ENCODE data around the gene CNIH3. TPM values are rescaled to one million over a fixed set of nuclear protein-coding genes. Genes with fewer than 3 reads are reported as not detected.

The CNIH3 gene
- total and polyA plus RNA-seq, 10 of the 15 experiments (the other 5 are each of a cell fraction or from before 2014, with no cell fraction given): 0.77 to 5.8 (median 1.8) TPM

- no peak for TF ChIP-seq ZNF687 (IDR thresholded peaks at IDR 0.05)
- no peak for TF ChIP-seq JUNB (IDR thresholded peaks at IDR 0.05)
Observed at GRCh38 chr1:224724566-224724965, 108.4 kb downstream of the CNIH3 start (continued).

- Histone ChIP-seq H3K9me3 (replicated peaks; ENCODE audit: control insufficient read depth, insufficient read depth, low read length) (no peaks in the 10 kb centered on the region; the same call in 2 of the 3 replicates), H3K4me3 (no peak overlapping the region), H3K79me2 (ENCODE audit: control insufficient read depth, insufficient read depth, low read length) (no peaks in the 10 kb centered on the region), H3K36me3 (ENCODE audit: control insufficient read depth in 2 of 2, insufficient read depth in 2 of 2, low read length in 1 of 2) (no peaks in the 10 kb centered on the region), H3K27me3 (replicated peaks in 1 of 2; ENCODE audit: control insufficient read depth in 2 of 2, insufficient read depth in 2 of 2, low read length in 1 of 2) (no peaks in the 10 kb centered on the region), H2AFZ (ENCODE audit: control insufficient read depth, low read depth, low read length) (no peak overlapping the region), H3K9ac (ENCODE audit: control insufficient read depth, insufficient read depth, low read length) (no peak overlapping the region), H3K27ac (ENCODE audit: control insufficient read depth, insufficient read depth) (no peak overlapping the region), H3K4me1 (ENCODE audit: control insufficient read depth, insufficient read depth, low read length) (no peaks in the 10 kb centered on the region), H4K20me1 (ENCODE audit: control insufficient read depth, insufficient read depth) (no peaks in the 10 kb centered on the region), H3K4me2 (ENCODE audit: control insufficient read depth, insufficient read depth) (no peak overlapping the region)
- FAIRE-seq: no peak
- 69% methylated on average over 10 of the region's 10 CpGs for WGBS (ENCODE audit: insufficient coverage, insufficient replicate concordance, low lambda C conversion rate, missing lambda C conversion rate)
- intact Hi-C loops (cut with micrococcal nuclease; ENCODE audit: unreplicated experiment) (no loop called here), in situ Hi-C loops (cut with MboI) (no loop called here)
- no peak for DNase-seq (ENCODE audit: low read depth, low spot score)
- BruUV-seq (replicated peaks): no TSS peak
- ATAC-seq: no peak; the same call in 2 of the 3 replicates
- TF ChIP-seq SKIL (IDR thresholded peaks at IDR 0.05; ENCODE audit: low read depth, poor library complexity, severe bottlenecking) (no peak), IRF5 (IDR thresholded peaks at IDR 0.05; ENCODE audit: borderline replicate concordance) (no peak), CREB1 (IDR thresholded peaks at IDR 0.05; ENCODE audit: low read depth) (no peak), HCFC1 (IDR thresholded peaks at IDR 0.05; ENCODE audit: low read length) (no peak), ZNF622 (IDR thresholded peaks at IDR 0.05) (no peak)
- ChIA-PET RAD21 (ENCODE audit: unreplicated experiment) (no interaction called here), SMC1A (ENCODE audit: uncharacterized antibody, unreplicated experiment) (interaction anchor here (1.0 to 1.4 kb wide), 4 partner anchors 11 to 82 kb away, joined by 3 to 6 read pairs (median 4); no protein-coding TSS in a partner anchor), POLR2A (interaction anchor here (1.8 kb wide), 1 partner anchor 14 kb away, joined by 5 read pairs; no protein-coding TSS in a partner anchor), CTCF (interaction anchor here (0.6 to 1.0 kb wide), 2 partner anchors 49 to 125 kb away, joined by 3 to 4 read pairs; no protein-coding TSS in a partner anchor)
Observed at GRCh38 chr1:224726441-224727182, 110.5 kb downstream of the CNIH3 start.

Measured in GM12878 (cell line).